Activated CD8-positive, alpha-beta memory T cell treated with anti-CD3 and anti-CD28 coated beads for 1 hour (primary cell): ENCODE results near the gene ZNF562.
"Not testable (repeated sequence)": the region's sequence is repeated elsewhere in the genome, so short reads cannot be mapped to it uniquely, and the experiment has no call there.

Experiments
- DNase-seq, 2 donors: peaks; one replicate each; pipeline ENCODE4 v3.0.0-alpha.2; 2020; ENCODE audit warnings: low read depth in 1 of 2; ENCODE audit errors: extremely low read depth in 1 of 2

The ZNF562 gene

DNA sequence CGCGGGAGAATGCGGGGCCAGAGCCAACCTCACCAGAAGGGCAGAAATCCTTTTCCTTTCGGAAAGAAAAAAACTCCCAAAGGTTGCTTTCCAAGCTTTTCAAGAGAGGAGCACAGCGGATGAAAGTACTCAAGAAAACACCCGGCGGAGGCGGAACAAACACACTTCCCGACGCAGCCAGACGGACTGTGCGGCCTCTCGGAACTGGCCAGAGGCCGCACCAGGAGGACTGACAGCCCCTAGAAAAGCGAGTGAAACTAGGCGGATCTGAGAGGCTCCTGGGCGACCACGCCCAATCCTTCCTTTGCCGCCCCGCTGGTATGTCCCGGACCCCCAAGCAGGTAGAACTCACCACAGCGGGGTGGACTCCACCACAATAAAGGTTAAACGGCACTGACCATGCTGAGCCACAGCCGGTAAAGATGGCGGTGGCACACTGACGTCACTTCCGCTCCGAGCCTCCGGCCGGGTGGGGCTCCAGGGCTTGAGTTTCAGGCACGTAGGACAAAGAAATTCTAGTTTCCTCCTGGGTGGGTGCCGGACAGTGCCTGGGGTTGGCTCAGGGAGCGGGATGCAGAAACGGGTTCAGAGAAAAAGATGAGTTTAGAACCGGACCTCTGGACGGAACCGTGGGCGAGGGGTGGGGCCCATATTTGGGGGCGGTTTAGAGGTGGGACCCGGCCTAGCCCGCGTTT, at the start of gene ZNF562:
ZNF562 (minus strand) TSS at position 438 of the 695 bp plus-strand sequence. CDS start 14,356 bp downstream, outside the sequence.
- peak; percentile 48 to 67 for DNase-seq

DNA sequence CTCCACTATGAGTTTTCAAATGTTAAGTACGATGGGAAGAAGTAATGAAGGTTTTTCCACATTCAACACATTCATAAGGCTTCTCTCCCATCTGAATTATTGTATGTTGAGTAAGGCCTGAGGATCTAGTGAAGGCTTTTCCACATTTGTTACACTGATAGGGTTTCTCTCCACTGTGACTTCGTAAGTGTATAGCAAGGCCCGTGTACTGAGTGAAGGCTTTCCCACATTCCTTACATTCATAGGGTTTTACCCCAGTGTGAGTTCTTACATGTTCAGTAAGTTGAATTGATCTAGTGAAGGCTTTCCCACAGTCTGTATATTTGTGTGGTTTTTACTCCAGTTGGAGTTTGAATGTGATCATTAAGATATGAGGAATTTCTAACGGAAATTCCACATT, 49.3 kb upstream of the ZNF562 start:
- DNase-seq, result no peak

DNA sequence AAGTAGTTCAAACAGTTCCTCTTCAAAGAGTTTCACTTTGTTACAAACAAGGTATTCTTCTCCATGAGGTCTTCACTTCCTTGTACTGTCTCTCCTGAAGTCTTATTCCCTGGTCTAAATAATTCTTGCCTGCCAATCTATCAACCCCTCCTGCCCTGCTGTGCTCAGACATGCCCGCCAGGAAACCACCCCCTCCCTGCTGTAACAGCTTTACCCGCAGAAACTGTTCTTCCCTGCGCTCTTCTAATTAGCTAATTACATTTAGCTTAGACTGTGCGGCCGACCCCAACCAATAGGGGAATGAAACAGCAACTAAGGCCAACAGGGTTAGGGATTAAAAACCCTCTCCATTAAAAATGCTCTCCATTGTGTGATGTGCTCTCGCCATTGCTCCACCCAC, 47.0 kb upstream of the ZNF562 start:
- no peak for DNase-seq

DNA sequence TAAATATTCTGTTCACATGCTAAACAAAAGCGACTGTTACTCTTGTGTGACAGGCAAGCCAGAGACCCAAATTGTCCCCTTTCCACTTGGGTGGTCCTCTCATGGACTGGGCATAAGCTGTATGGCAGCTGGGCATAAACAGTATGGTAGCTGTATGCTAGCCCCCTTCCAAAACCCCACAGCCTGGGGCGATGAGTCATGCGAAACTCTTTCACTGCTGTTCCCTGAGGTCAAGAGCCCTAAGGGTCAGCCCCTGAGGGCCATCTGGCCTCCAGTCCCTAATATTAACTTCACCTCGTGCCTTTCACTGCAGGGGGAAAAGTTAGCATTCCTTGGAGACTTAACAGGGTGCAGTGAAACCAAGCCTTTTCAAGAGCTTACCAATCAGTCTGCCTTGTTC, 45.6 kb upstream of the ZNF562 start:
- no peak for DNase-seq

DNA sequence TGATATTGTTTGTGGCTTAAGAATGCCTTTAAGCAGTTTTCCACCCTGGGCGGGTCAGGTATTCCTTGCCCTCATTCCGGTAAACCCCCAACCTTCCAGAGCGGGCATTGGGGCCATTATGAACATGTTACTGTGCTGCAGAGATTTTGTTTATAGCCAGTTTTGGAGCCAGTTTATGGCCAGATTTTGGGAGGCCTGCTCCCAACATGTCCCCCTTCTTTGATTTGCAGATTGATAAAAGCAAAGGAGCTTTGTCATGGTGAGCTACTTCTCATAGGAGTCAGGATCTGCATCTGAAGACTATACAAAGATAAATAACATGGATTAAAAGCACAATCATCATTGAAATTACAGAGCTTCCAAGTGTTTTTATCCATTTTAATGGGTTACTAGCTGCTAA, 36.9 kb upstream of the ZNF562 start:
- DNase-seq, result no peak

DNA sequence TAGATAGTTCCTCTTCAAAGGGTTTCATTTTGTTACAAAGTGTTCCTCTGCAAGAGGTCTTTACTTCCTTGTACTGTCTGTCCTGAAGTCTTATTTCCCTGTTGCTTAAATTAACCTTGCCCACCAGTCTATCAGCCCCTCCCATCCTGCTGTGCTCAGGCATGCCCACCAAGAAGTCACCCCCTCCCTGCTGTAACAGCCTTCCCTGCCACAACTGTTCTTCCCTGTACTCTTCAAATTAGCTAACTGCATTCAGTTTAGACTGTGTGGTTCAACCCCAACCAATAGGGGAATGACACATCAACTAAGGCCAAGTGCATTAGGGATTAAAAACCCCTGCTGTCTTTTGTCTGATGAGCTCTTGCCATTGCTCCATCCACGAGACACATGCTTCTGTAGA, 34.4 kb upstream of the ZNF562 start:
- DNase-seq, result no peak

DNA sequence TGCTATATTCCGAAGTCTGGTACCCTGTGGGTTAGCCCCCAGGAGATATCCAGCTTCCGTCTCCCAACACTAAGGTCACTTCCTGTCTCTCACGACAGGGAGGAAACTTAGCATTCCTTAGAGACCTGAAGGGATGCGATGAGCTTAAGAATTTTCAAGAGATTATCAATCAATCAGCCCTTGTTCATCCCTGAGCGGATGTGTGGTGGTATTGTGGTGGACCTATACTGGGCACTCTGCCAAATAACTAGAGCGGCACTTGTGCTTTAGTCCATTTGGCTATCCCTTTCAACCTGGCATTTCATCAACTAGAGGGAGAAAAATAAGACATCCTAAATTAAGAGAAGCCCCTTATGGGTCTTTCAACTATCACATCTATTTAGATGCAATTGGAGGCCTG, 30.9 kb upstream of the ZNF562 start:
- DNase-seq, result no peak

DNA sequence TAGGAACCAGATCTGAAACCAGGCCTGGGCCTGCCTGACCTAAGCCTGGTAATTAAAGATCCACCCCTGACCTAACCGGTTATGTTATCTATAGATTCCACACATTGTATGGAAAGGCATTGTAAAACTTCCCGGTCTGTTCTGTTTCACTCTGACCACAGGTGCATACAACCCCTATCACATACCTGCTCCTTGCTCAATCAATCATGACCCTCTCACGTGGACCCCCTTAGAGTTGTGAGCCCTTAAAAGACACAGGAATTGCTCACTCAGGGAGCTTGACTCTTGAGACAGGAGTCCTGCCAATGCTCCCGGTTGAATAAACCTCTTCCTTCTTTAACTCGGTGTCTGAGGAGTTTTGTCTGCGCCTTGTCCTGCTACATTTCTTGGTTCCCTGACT, 27.3 kb upstream of the ZNF562 start:
- DNase-seq, result no peak

DNA sequence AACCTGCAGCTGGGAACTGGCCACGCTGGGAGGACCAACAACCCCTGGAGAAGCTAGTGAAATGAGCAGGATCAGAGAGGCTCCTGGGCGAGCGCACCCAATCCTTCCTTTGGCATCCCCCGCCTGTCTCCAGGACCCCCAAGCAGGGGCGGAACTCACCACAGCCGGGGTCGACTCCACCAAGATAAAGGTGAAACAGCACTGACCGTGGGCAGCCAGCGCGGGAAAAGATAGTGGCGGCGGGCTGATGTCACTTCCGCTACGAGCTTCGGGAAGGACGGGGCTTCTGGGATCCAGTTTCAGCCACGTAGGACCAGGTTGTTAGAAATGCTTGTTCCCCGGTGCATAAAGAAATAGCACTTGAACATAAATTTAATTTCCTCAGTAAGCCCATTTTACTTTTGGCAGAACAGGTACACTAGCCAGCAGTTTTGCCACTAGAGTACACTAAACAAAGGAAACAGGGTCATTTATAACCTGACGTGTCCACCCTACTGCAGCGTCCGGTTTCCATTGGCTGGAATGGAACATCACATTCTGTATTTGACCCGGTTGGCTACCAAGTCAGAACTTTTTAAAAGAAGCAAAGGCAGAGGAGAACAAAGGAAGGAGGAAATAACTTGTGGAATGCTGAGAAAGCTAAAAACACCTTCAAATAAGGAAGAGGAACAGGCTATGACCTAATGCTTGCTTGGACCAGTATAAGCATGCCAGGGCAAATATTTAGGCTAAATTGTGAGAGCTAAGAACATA, 25.5 kb upstream of the ZNF562 start:
- DNase-seq, result no peak

DNA sequence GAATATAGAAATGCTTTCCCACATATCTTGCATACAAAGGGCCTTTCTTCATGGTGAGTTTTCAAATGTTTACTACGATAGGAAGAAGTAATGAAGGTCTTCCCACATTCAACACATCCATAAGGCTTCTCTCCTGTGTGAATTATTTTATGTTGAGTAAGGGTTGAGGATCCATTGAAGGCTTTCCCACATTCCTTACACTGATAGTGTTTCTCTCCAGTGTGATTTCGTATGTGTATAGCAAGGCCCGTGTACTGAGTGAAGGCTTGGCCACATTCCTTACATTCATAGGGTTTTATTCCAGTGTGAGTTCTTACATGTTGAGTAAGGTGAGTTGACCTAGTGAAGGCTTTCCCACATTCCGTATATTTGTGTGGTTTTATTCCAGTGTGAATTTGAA, 15.4 kb upstream of the ZNF562 start:
- not testable (repeated sequence) for DNase-seq

DNA sequence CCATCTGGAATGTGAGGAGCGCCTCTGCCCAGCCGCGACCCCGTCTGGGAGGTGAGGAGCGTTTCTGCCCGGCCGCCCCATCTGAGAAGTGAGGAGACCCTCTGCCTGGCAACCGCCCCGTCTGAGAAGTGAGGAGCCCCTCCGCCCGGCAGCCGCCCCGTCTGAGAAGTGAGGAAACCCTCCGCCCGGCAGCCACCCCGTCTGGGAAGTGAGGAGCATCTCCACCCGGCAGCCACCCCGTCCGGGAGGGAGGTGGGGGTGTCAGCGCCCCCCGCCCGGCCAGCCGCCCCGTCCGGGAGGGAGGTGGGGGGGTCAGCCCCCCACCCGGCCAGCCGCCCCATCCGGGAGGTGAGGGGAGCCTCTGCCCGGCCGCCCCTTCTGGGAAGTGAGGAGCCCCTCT, 5.1 kb upstream of the ZNF562 start:
- not testable (repeated sequence) for DNase-seq

DNA sequence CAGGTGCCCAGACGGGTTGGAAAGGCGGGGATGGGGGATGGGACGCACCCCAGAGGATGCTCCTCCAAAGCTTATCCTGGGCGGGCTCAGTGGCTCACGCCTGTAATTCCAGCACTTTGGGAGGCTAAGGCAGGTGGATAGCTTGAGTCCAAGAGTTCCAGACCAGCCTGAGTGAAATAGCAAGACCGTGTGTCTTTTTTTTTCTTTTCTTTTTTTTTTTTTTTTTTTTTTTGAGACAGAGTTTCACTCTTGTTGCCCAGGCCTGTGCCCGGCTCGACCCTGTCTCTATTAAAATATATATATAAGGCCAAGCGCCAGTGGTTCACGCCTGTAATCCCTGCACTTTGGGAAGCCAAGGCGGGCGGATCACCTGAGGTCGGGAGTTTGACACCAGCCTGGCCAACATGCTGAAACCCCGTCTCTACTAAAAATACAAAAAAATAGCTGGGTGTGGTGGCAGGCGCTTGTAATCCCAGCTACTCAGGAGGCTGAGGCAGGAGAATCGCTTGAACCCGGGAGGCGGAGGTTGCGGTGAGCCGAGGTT, 530 bp upstream of the ZNF562 start:
- DNase-seq, result peak in 1 of 2 donors; percentile 22

DNA sequence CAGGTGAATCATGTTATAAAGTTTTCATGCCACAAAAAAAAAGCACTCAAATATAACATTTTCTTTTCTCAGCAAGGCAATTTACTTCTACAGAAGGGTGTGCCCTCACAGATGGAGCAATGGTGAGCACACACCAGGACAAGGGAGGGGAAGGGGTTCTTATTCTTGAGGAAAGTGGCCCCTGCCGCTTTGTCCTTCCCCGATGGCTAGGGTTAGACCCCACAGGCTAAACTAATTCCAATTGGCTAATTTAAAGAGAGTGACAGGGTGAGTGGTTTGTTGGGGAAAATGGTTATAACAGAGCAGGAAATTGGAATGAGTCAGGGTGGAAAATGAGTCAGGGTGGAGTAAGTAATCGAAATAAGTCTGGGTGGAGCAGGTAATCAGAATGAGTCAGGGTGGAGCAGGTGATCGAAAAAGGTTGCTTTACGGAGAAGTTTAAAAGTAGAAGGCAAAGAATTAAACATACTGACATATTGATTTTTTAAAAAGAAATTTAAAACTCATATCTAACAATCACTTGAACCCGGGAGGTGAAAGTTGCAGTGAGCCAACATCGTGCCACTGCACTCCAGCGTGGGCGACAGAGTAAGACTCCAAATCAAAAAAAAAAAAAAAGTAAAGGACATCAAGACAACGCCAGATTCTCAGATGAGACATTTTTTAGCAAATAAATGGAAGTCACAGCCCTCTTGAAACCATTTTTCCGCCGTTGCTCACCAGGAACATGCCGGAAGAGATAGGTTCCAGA, 813 bp downstream of the ZNF562 start:
- no peak for DNase-seq

DNA sequence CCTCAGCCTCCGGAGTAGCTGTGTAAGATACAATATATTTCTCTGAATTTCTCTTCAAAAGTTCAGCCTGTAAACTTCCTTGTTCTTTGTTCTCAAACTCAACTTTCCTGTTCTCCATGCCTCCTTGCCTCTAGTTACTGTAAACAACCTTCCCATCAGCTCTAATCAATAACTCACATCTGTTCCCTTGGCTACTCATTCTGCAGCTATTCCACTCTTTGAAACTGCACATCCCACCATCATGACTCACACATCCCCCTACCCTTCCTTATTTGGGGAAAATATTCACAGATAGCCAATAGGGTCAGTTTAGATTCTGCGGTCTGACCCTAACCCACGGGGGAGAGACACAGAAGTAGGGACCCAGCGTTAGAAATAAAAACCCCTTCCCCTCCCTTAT, 2.0 kb downstream of the ZNF562 start:
- DNase-seq, result no peak

DNA sequence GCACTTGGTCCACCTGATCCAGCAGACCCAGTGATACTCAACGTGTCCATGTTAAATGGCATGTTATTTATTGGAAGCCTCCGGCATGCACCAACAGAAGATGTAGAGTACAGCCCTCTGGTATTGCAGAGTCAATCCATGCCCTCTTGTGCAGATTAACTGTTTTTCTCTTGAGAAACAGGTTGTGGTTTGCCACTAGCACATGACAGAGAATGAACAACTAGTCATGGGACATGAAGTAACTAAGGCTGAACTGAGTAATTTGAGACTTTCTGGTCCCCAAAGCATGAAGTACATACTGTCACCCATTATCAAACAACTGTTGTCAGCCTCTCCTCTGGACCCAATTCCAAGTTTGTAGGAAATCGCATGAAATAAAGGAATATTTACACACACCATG, 3.2 kb downstream of the ZNF562 start:
- DNase-seq, result no peak

DNA sequence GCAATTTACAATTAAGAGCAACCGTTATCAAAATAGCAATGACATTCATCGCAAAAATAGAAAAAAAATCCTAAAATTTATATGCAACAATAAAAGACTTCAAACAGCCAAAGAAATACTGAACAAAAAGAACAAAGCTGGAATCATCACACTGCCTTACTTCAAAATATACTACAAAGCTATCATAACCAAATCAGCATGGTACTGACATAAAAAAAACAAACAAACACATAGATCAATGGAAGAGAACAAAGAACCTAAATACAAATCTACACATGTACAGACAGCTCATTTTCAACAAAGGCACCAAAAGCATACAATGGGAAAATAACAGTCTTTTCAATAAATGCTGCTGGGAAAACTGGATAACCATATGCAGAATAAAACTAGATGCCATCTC, 6.4 kb downstream of the ZNF562 start:
- DNase-seq, result no peak

DNA sequence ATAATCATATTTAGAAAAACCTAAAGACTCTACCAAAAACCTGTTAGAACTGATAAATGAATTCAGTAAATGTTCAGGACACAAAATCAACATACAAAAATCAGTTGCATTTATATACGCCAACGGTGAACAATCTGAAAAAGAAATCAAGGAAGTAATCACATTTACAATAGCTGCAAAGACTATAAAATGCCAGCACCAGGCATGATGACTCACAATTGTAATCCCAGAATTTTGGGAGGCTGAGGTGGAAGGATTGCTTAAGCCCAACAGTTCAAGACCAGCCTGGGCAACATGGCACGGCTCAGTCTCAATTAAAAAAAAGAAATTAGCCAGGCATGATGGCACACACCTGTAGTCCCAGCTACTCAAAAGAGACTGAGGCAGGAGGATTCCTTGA, 7.0 kb downstream of the ZNF562 start:
- no peak for DNase-seq

DNA sequence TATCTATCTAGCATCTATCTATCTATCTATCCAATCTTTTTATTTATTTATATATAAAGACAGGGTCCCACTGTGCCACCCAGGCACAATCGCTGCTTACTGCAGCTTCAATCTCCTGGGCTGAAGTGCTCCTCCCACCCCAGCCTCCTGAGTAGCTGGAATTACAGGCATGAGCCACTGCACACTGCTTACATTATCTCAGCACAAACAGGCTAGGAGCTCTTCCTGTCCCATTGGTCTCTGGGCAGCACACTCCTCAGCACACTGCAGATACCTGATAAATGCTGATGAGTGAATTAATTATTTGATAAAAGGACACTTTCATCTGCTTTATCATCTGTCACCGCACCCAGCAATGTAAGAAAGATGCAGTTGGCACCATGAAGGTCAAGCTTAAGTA, 16.1 kb downstream of the ZNF562 start:
- no peak for DNase-seq

DNA sequence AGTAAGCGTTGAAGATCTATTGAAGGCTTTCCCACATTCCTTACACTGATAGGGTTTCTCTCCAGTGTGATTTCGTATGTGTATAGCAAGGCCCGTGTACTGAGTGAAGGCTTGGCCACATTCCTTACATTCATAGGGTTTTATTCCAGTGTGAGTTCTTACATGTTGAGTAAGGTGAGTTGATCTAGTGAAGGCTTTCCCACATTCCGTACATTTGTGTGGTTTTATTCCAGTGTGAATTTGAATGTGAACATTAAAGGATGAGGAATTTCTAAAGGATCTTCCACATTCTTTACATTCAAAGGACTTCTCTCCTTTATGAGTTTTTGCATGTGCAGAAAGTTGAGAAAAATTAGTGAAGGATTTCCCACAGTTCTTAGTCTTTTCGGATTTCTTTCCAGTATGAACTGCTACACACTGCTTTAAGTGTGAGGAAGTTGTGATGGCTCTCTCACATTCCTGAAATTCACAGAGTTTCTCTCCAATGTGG, 21.8 kb downstream of the ZNF562 start:
- DNase-seq, result not testable (repeated sequence)

DNA sequence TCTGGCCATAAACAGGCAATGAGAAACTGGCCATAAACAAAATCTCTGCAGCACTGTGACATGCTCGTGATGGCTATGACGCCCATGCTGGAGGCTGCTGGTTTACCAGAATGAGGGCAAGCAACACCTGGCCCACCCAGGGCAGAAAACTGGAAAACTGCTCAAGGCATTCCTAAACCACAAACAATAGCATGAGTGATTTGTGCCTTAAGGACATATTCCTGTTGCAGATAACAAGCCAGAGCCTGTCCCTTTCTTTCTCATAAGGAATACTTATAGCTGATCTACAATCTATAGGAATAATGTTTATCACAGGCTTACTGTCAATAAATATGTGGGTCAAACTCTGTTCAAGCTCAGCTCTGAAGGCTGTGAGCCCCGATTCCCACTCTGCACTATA, 23.4 kb downstream of the ZNF562 start:
- not testable (repeated sequence) for DNase-seq

DNA sequence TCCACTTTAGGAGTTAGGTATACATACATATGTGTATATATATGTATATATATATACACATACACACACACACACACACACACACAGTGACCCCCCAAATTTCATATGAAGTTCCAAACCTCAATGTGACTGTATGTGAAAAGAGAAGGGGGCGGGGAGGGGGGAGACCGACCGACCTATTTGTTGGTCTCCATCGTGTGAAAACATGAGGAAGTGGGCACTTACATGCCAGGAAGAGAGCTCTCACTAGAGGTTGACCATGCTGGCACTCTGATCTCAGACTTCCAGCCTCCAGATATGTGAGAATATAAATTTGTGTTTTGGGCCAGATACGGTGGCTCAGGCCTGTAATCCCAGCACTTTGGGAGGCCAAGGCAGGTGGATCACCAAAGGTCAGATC, 24.6 kb downstream of the ZNF562 start:
- DNase-seq, result no peak
